Measurements from ENCODE around the gene LRRC8D. TPM values are rescaled to one million over a fixed set of nuclear protein-coding genes. Genes with fewer than 3 reads are reported as not detected.

Gene LRRC8D
- total RNA-seq, 4 donors from 2014 or later, result 4.7 to 8.5 (median 6.5) TPM

DNA sequence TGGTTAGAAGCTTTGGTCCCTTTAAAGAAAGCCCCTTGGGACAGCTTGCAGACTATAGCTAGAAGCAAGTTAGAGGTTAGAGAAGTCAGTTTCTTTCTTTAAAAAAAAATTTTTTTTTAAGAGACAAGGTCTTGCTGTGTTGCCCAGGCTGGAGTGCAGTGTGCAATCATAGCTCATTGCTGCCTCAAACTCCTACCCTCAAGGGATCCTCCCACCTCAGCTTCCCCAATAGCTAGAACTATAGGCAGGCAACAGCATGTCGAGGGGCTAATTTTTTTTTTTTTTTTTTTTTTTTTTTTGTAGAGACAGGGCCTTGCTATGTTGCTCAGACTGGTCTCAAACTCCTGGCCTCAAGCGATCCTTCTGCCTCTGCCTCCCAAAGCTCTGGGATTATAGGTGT lies 129.9 kb downstream of the LRRC8D start:
- no peaks in the 10 kb centered on the region for H3K36me3 ChIP-seq
- no peaks in the 10 kb centered on the region for H3K27me3 ChIP-seq
- no peaks in the 10 kb centered on the region for H3K9me3 ChIP-seq
- TF ChIP-seq, protein P1, sequence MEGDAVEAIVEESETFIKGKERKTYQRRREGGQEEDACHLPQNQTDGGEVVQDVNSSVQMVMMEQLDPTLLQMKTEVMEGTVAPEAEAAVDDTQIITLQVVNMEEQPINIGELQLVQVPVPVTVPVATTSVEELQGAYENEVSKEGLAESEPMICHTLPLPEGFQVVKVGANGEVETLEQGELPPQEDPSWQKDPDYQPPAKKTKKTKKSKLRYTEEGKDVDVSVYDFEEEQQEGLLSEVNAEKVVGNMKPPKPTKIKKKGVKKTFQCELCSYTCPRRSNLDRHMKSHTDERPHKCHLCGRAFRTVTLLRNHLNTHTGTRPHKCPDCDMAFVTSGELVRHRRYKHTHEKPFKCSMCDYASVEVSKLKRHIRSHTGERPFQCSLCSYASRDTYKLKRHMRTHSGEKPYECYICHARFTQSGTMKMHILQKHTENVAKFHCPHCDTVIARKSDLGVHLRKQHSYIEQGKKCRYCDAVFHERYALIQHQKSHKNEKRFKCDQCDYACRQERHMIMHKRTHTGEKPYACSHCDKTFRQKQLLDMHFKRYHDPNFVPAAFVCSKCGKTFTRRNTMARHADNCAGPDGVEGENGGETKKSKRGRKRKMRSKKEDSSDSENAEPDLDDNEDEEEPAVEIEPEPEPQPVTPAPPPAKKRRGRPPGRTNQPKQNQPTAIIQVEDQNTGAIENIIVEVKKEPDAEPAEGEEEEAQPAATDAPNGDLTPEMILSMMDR (IDR thresholded peaks at IDR 0.05), result no peak
- no peak for TF ChIP-seq EP300 (IDR thresholded peaks at IDR 0.05)
- no peak for TF ChIP-seq POLR2A (IDR thresholded peaks at IDR 0.05)
- TF ChIP-seq POLR2AphosphoS5 (IDR thresholded peaks at IDR 0.05), result no peak
- 93 to 96% methylated on average over 2 of the region's 2 CpGs for WGBS, 2 donors (ENCODE audit: low coverage in 1 of 2)
- no peak overlapping the region for H3K27ac ChIP-seq
- ATAC-seq, result no peak
- no peaks in the 10 kb centered on the region for H3K4me1 ChIP-seq
- no peak overlapping the region for H3K4me3 ChIP-seq

DNA sequence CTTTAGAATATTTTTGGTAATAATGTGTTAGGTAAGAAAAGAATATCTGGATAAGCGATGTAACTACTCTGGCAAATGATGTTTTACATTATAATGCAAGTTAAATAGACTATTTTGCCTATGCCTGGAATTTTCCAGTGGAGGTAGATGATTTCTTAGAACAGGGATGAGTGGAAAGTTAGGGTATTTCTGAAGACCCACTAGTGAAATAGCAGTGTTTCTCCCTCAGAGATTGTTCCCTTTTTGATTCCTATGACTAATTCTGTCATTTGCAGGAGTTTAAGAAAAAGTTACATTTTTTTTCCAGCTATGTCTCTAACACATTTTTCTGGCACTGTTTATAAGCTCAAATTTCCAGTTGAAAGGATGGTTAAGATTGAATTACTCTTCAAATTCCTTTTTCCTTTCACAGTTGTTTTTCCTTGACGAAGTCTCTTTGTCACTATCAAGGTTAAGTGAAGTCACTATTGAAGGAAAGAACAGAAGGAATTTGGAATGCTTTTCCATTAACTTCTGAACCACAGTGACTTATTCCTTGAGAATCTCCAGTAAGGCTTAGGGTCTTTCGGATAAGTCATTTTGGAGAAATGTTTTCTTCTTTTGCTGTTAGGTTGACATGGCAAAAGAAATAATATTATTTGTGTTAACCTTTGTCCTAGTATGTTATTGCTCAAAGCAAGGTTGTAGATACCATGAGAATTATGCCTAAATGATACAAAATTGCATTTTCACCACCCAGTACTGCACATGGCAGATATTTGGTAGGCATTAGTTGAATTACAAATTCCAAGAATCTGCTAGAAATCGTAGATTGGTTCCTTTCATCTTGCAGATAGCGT lies 131.2 kb downstream of the LRRC8D start:
- H3K4me3 ChIP-seq, result no peak overlapping the region
- TF ChIP-seq POLR2AphosphoS5 (IDR thresholded peaks at IDR 0.05), result no peak
- no peak for TF ChIP-seq POLR2A (IDR thresholded peaks at IDR 0.05)
- TF ChIP-seq, protein P1 (IDR thresholded peaks at IDR 0.05), result no peak
- no peak for TF ChIP-seq EP300 (IDR thresholded peaks at IDR 0.05)
- H3K27me3 ChIP-seq, result no peaks in the 10 kb centered on the region
- ATAC-seq, result no peak
- no peaks in the 10 kb centered on the region for H3K36me3 ChIP-seq
- WGBS, 2 donors (ENCODE audit: low coverage in 1 of 2), result 82 to 94% methylated on average over 4 to 5 of the region's 5 CpGs
- no peaks in the 10 kb centered on the region for H3K4me1 ChIP-seq
- no peaks in the 10 kb centered on the region for H3K9me3 ChIP-seq
- H3K27ac ChIP-seq, result no peak overlapping the region

DNA sequence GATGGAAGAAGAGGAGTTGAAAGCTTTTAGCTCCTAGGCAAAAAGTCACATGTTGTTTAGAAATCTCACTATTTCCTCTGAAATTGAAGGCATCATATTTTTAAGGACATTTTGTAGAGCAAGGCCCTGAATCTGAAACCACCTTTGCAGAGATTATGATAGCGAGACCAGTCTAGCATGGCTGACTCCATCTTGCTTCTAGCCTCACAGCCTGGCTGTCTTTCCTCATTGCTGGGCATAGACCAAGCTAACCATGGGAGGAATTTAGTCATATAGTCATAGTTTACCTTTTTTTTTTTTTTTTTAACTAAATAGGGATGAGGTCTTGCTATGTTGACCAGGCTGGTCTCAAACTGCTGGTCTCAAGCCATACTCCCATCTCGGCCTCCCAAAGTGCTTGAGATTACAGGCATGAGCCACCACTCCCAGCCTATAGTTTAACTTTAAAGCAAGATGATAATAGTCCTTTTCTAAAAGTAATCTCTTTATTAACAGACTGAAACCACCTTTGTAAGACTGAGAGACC lies 131.8 kb downstream of the LRRC8D start:
- Histone ChIP-seq H3K9me3 (no peaks in the 10 kb centered on the region), H3K4me1 (no peaks in the 10 kb centered on the region), H3K36me3 (no peaks in the 10 kb centered on the region), H3K27me3 (no peaks in the 10 kb centered on the region), H3K4me3 (no peak overlapping the region), H3K27ac (no peak overlapping the region)
- TF ChIP-seq, protein P1 (IDR thresholded peaks at IDR 0.05), result no peak
- TF ChIP-seq POLR2A (IDR thresholded peaks at IDR 0.05) (no peak), EP300 (IDR thresholded peaks at IDR 0.05) (no peak), POLR2AphosphoS5 (IDR thresholded peaks at IDR 0.05) (no peak)
- 100% methylated on average over 1 to 2 of the region's 2 CpGs for WGBS, 2 donors (ENCODE audit: low coverage in 1 of 2)
- ATAC-seq, result no peak

DNA sequence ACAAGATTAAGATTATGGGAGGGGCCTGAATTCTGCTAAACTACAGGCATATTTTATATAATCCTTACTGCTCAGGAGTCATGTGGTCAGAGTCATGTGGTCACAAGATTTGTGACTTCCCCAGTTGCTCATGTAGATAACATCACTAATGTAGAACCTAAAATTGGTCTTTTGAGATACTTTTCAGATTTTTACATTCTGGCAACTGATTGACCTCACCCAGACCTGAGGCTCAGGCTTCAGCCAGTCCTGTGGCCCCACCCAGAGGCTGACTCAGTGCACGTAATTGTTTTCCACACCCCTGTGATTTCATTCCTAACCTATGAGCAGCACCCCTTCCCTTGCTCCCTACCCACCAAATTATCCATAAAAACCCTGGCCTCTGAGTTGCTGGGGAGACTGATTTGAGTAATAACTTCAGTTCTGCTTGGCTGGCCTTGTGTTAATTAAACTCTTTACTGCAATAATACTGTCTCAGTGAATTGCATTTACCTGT lies 132.3 kb downstream of the LRRC8D start:
- 63 to 70% methylated on average over 1 of the region's 1 CpG for WGBS, 2 donors (ENCODE audit: low coverage in 1 of 2)
- Histone ChIP-seq H3K4me3 (no peak overlapping the region), H3K27me3 (no peaks in the 10 kb centered on the region), H3K27ac (no peak overlapping the region), H3K36me3 (no peaks in the 10 kb centered on the region), H3K4me1 (no peaks in the 10 kb centered on the region), H3K9me3 (no peaks in the 10 kb centered on the region)
- TF ChIP-seq POLR2AphosphoS5 (IDR thresholded peaks at IDR 0.05) (no peak), EP300 (IDR thresholded peaks at IDR 0.05) (no peak), POLR2A (IDR thresholded peaks at IDR 0.05) (no peak)
- TF ChIP-seq, protein P1 (IDR thresholded peaks at IDR 0.05), result no peak
- ATAC-seq, result no peak

DNA sequence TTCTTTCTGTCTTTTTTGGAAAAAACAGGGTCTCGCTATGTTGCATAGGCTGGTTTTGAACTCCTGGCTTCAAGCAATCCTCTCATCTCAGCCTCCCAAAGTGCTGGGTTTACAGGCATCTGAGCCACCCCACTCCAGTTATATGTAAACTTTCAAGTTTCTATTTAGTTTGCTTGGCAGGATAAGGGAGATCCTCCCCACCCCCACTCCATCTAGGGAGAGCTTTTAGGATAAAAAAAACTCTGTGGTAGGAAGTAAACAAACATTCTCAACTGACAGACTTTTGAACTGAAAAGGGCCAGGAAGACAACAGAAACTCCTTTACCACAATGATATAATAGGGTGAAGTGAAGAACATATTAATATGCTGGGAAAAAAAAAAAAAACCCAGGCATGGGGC lies 133.1 kb downstream of the LRRC8D start:
- Histone ChIP-seq H3K27me3 (no peaks in the 10 kb centered on the region), H3K36me3 (no peaks in the 10 kb centered on the region), H3K9me3 (no peaks in the 10 kb centered on the region), H3K4me3 (no peak overlapping the region), H3K4me1 (no peaks in the 10 kb centered on the region), H3K27ac (no peak overlapping the region)
- ATAC-seq, result no peak
- TF ChIP-seq, protein P1 (IDR thresholded peaks at IDR 0.05), result no peak
- TF ChIP-seq POLR2AphosphoS5 (IDR thresholded peaks at IDR 0.05) (no peak), POLR2A (IDR thresholded peaks at IDR 0.05) (no peak), EP300 (IDR thresholded peaks at IDR 0.05) (no peak)
- WGBS, 2 donors (ENCODE audit: low coverage in 1 of 2), result 100% methylated on average over 1 of the region's 1 CpG
